ENCODE measurements around the gene ZNF768. TPM values are rescaled to one million over a fixed set of nuclear protein-coding genes. Genes with fewer than 3 reads are reported as not detected.
A peak's percentile ranks its signal among the peaks of the same experiment; 100 is the strongest.

ZNF768 gene
- total RNA-seq, 3 donors from 2014 or later, result 53.9 to 70.1 (median 65.9) TPM

DNA sequence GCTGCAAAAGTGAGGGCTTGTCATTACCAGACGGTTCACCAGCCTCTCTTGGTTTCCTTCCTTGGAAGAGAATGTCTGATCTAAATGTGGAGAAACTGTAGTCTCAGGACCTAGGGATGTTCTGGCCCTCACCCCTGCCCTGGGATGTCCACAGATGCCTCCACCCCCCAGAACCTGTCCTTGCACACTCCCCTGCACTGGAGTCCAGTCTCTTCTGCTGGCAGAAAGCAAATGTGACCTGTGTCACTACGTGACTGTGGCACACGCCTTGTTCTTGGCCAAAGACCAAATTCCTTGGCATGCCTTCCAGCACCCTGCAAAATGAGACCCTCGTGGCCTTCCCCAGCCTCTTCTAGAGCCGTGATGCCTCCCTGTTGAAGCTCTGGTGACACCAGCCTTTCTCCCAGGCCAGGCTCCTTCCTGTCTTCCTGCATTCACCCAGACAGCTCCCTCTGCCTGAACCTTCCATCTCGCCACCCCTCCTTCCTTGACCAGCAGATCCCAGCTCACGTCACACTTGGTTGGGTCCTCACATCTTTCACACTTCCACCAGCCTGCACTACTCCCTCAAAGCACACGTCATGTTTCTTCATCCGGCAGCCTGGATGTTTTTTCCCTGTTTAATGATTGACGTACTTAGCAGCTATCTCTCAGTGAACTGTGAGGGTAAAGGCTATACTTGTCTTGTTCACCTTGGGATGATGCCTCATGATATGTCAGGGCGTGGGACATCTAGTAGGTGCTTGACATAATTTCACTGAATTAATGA, 4.3 kb downstream of the ZNF768 start:
- peak in 2 of 3 donors; percentile 38 to 41 for DNase-seq

DNA sequence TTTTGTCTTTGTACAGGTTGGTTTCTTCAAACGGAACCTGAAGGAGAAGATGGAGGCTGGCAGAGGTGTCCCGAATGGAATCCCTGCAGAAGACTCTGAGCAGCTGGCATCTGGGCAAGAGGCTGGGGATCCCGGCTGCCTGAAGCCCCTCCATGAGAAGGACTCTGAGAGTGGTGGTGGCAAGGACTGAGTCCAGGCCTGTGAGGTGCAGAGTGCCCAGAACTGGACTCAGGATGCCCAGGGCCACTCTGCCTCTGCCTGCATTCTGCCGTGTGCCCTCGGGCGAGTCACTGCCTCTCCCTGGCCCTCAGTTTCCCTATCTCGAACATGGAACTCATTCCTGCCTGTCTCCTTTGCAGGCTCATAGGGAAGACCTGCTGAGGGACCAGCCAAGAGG, 4.9 kb downstream of the ZNF768 start:
- no peak for TF ChIP-seq CTCF (IDR thresholded peaks at IDR 0.05)
- Histone ChIP-seq H3K9me3 (no peaks in the 10 kb centered on the region), H3K36me3 (ENCODE audit: low read depth) (no peaks in the 10 kb centered on the region), H3K4me3 (no peak overlapping the region), H3K4me1 (ENCODE audit: low read depth) (peaks cover 9% of the 10 kb centered on the region)
- ATAC-seq, result no peak
- intact Hi-C loops (cut with DNase I, micrococcal nuclease), result no loop called here
- no peak for DNase-seq

More for the DNA sequence above, 4.3 kb downstream of the ZNF768 start:
- ATAC-seq, result peak; percentile 27
- Histone ChIP-seq H3K36me3 (ENCODE audit: low read depth) (no peaks in the 10 kb centered on the region), H3K4me3 (no peak overlapping the region), H3K9me3 (no peaks in the 10 kb centered on the region), H3K4me1 (ENCODE audit: low read depth) (peaks cover 9% of the 10 kb centered on the region)
- TF ChIP-seq CTCF (IDR thresholded peaks at IDR 0.05), result no peak
- intact Hi-C loops (cut with DNase I, micrococcal nuclease), result no loop called here

- H3K4me3 ChIP-seq, result no peak overlapping the region
- intact Hi-C loops (cut with DNase I, micrococcal nuclease), result no loop called here
- TF ChIP-seq CTCF (IDR thresholded peaks at IDR 0.05), result no peak
- H3K36me3 ChIP-seq (ENCODE audit: low read depth), result no peaks in the 10 kb centered on the region
- H3K4me1 ChIP-seq (ENCODE audit: low read depth), result no peaks in the 10 kb centered on the region
- H3K9me3 ChIP-seq, result no peaks in the 10 kb centered on the region
- no peak for DNase-seq
- ATAC-seq, result no peak
Measured at GRCh38 chr16:30519120-30520049, 7.0 kb downstream of the ZNF768 start.

GRCh38 chr16:30518552-30518951, 7.8 kb downstream of the ZNF768 start:
- H3K4me3 ChIP-seq, result no peak overlapping the region
- DNase-seq, result no peak
- H3K36me3 ChIP-seq (ENCODE audit: low read depth), result no peaks in the 10 kb centered on the region
- no peak for ATAC-seq
- TF ChIP-seq CTCF (IDR thresholded peaks at IDR 0.05), result no peak
- intact Hi-C loops (cut with DNase I, micrococcal nuclease), result no loop called here
- H3K9me3 ChIP-seq, result no peaks in the 10 kb centered on the region
- H3K4me1 ChIP-seq (ENCODE audit: low read depth), result no peaks in the 10 kb centered on the region

DNA sequence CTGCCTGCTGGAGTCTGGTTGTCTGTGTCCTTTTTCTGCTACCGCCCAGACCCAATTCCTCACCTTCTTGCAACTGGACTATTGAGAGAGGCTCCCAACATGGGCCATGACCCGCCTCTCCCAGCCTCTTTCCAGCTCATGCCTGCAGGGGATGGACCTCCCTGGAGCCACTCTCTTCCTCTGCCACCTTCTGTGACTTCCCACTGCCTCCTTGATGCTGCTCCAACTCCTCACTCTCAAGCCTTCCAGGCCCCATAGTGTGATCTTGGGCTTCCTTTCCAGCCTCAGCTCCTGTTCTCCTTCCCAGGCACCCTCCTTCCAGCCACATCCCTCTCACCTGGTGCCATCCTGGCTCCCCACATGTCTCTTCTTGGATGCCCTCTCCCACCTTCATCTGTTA, 11.1 kb downstream of the ZNF768 start:
- H3K4me3 ChIP-seq, result no peak overlapping the region
- intact Hi-C loops (cut with DNase I, micrococcal nuclease), result no loop called here
- no peak for TF ChIP-seq CTCF (IDR thresholded peaks at IDR 0.05)
- H3K36me3 ChIP-seq (ENCODE audit: low read depth), result no peaks in the 10 kb centered on the region
- no peak for ATAC-seq
- H3K4me1 ChIP-seq (ENCODE audit: low read depth), result no peaks in the 10 kb centered on the region
- H3K9me3 ChIP-seq, result no peaks in the 10 kb centered on the region
- DNase-seq, result no peak
